ENCODE measurements around the gene ADGRA3.

ADGRA3 gene

DNA sequence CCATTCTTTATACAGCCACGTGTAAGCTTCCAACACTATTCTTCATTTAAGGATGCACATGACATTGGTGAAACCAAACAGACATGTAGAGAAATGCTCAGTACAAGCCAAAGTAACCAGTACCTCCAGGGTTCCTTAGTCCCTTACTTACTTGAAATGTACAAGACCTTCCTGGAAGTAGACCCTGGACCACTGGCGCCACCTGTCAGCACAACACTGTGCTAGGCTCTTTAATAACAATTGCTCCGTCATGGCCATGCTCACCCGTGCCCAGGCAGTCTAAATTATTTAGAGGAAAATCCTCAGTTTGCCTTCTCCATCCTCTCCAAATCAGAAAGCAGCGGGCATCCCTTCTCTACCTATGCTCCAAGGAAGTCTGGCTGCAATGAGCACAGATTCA is 52.7 kb downstream of the ADGRA3 start:
- TF ChIP-seq, protein P1, sequence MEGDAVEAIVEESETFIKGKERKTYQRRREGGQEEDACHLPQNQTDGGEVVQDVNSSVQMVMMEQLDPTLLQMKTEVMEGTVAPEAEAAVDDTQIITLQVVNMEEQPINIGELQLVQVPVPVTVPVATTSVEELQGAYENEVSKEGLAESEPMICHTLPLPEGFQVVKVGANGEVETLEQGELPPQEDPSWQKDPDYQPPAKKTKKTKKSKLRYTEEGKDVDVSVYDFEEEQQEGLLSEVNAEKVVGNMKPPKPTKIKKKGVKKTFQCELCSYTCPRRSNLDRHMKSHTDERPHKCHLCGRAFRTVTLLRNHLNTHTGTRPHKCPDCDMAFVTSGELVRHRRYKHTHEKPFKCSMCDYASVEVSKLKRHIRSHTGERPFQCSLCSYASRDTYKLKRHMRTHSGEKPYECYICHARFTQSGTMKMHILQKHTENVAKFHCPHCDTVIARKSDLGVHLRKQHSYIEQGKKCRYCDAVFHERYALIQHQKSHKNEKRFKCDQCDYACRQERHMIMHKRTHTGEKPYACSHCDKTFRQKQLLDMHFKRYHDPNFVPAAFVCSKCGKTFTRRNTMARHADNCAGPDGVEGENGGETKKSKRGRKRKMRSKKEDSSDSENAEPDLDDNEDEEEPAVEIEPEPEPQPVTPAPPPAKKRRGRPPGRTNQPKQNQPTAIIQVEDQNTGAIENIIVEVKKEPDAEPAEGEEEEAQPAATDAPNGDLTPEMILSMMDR (IDR thresholded peaks at IDR 0.05; ENCODE audit: insufficient read depth, low read depth, low read length, missing control alignments): no peak
- DNase-seq (ENCODE audit: low read depth): no peak
- H3K4me3 ChIP-seq (ENCODE audit: low read length): no peak overlapping the region

DNA sequence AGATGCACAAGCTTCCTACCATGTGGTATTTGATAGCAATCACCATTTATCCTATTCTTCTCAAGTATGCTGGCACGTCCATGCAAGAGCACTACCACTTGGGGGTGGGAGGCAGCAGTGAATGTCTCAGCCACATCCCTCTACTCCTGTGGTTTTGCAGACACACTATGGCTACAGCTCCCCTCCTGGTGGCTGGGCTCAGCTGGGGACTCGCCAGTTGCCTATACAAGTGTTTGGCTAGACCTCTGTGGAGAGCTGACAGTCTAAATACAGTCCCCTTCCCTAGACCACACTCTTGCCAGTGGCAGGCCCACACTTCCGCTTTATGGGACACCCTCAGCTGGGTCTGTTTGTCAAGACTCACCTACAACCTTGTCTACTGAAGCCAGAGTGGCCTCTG is 53.2 kb downstream of the ADGRA3 start:
- DNase-seq (ENCODE audit: low read depth): no peak
- no peak overlapping the region for H3K4me3 ChIP-seq (ENCODE audit: low read length)
- TF ChIP-seq, protein P1 (IDR thresholded peaks at IDR 0.05; ENCODE audit: insufficient read depth, low read depth, low read length, missing control alignments): no peak

DNA sequence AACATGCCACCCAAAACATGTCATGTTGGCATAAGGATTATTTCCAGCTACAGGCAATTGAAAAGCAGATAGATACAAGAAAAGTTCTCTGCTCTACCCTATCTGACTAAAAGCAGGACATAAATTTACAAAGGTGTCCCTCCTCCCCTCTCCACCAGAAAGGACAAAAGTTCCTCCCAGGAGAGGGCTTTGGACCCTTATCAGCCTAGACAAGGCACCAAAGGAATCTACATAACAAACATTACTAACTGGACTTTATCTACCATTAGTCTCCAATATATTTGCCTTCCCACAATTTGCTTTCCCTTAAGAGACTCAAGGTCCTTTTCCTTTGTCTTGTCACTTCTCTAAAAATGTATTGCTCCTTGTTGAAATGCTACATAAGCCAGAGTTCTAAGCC is 55.6 kb downstream of the ADGRA3 start:
- DNase-seq (ENCODE audit: low read depth): no peak
- TF ChIP-seq, protein P1 (IDR thresholded peaks at IDR 0.05; ENCODE audit: insufficient read depth, low read depth, low read length, missing control alignments): no peak
- H3K4me3 ChIP-seq (ENCODE audit: low read length): no peak overlapping the region

DNA sequence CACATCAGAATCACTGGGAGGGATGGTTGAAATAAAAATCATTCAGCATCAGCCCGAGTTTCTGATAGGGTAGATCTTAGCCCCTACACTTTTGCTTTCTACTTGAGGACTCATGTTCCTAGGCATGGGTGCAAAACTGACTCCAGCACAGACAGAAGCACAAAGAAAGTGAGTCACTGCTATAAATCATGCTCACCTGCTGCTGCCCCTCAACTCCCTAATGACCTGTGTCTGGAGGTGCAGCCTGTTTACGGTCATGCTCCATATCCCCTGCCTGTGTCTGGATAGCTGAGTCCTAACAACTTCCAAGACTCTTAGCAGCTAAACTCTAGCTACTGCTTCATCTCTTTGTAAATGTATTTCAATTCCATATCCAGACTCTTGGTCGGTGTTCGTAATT is 57.8 kb downstream of the ADGRA3 start:
- DNase-seq (ENCODE audit: low read depth): peak; percentile 41
- TF ChIP-seq, protein P1 (IDR thresholded peaks at IDR 0.05; ENCODE audit: insufficient read depth, low read depth, low read length, missing control alignments): no peak
- no peak overlapping the region for H3K4me3 ChIP-seq (ENCODE audit: low read length)

DNA sequence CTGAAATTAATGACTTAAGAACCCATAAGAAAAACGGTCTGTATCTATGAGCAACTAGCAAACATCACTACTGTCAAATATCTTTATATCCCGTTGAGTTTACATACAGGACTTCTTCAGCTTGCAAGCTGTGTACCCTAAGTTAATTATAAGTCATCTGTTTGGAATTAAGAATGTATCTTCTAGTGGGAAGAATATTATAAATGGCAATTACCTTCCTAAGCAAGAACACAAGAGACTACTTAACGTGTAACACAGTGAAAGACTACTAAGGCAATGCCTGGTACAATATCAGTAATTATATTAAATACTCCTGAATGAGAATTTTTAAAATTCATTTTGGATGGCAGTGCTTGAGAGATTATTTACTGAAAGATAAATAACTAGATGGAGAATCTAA is 58.5 kb downstream of the ADGRA3 start:
- DNase-seq (ENCODE audit: low read depth): no peak
- TF ChIP-seq, protein P1 (IDR thresholded peaks at IDR 0.05; ENCODE audit: insufficient read depth, low read depth, low read length, missing control alignments): no peak
- no peak overlapping the region for H3K4me3 ChIP-seq (ENCODE audit: low read length)

DNA sequence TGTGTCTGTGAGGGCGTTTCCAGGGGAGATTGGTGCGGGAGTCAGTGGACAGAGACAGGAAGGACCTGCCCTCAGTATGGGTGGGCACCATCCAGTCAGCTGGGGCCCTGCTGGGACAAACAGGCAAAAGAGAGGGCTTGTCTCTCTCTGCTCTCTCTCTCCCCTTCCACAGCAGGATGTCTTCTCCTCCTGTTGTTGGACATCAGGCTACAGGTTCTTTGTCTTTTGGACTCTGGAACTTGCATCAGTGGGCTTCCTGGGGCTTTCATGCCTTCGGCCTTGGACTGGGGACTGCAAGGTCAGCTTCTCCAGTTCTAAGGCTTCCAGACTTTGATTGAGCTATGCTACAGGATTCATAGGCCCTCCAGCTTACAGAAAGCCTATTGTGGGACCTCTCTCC is 59.6 kb downstream of the ADGRA3 start:
- no peak for DNase-seq (ENCODE audit: low read depth)
- no peak overlapping the region for H3K4me3 ChIP-seq (ENCODE audit: low read length)
- TF ChIP-seq, protein P1 (IDR thresholded peaks at IDR 0.05; ENCODE audit: insufficient read depth, low read depth, low read length, missing control alignments): no peak

DNA sequence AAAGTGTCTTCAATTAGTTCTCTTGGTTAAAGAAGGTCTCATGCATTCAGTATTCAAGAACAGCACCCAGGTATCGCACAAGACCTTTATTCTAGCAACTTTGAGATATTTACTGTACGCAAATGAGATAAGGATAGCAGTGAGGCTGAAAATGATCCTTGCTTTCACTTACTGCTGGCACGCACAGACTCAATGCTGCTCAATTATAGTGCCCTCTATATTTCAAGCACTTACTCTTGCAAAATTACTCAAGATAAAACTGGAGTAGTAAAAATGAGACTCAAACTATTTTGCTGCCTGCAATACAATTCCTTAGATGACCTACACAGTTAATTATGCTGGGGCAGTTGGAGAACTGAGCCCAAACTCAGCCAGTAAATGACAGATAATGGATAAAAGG is 60.9 kb downstream of the ADGRA3 start:
- no peak for DNase-seq (ENCODE audit: low read depth)
- H3K4me3 ChIP-seq (ENCODE audit: low read length): no peak overlapping the region
- TF ChIP-seq, protein P1 (IDR thresholded peaks at IDR 0.05; ENCODE audit: insufficient read depth, low read depth, low read length, missing control alignments): no peak
